GM12801 (cell line): ENCODE data around the gene LRFN2.

Experiments
- TF ChIP-seq, protein P1 (sequence below): IDR thresholded peaks from one replicate; pipeline ENCODE4 v1.5.1; 2011; ENCODE audit warnings: control low read depth; ENCODE audit not compliant: insufficient read length; ENCODE audit errors: extremely low read depth

LRFN2 gene

DNA sequence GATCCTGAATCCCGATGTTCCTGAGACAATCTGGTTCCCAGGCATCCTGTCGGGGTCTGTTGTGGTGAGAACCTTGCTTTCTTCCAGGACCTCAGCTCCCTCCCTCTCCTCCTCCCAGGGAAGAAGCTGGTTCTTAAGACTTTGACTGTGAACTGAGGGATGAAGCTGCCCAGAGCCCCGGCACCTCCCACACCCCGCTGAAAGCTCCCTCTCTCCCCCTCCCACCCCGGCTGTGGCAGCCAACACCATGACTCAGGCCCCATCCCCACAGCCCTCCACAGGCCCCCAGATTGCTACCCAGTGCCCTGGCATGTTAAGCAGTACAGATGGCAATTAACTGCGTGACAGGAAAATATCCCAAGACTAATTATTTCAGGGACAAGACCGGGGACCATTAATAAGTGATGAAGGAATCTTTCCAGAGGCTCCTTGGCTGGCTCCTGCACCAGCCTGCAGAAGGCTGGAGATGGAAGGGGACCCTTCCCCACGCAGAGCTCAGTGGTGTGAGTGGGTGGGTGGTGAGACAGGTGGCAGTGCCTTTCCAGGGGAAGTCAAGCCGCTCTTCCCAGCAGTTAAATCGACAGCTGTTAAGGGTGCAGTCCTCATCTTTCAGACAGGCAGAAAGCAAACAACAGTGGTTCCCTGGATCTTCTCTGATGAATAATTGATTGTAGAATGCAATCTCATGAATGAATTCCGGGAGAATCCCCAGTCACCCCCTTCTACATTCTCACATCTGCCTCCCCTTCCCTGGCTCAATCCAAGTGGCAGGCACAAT, 237.9 kb downstream of the LRFN2 start:
- TF ChIP-seq, protein P1, sequence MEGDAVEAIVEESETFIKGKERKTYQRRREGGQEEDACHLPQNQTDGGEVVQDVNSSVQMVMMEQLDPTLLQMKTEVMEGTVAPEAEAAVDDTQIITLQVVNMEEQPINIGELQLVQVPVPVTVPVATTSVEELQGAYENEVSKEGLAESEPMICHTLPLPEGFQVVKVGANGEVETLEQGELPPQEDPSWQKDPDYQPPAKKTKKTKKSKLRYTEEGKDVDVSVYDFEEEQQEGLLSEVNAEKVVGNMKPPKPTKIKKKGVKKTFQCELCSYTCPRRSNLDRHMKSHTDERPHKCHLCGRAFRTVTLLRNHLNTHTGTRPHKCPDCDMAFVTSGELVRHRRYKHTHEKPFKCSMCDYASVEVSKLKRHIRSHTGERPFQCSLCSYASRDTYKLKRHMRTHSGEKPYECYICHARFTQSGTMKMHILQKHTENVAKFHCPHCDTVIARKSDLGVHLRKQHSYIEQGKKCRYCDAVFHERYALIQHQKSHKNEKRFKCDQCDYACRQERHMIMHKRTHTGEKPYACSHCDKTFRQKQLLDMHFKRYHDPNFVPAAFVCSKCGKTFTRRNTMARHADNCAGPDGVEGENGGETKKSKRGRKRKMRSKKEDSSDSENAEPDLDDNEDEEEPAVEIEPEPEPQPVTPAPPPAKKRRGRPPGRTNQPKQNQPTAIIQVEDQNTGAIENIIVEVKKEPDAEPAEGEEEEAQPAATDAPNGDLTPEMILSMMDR = no peak

DNA sequence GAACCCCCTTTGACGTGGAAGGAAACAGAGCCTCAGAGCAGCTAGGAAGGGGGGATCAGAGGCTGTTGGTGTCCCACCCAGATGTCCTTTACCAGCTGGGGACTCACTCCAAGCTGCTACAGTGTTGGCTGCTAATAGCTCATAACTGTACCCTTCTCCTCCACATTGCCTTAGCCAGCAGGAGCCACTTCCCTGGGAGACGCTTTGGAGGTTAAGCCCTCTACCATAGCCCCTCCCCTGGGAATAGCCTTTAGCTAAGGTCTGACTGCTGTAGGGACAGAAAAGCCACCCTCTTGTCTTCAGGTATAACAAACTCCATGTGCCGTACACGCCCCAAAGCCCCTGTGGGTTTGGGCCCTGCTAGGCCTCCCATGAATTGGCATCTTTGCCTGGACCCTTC, 238.6 kb downstream of the LRFN2 start:
- TF ChIP-seq, protein P1 = no peak

DNA sequence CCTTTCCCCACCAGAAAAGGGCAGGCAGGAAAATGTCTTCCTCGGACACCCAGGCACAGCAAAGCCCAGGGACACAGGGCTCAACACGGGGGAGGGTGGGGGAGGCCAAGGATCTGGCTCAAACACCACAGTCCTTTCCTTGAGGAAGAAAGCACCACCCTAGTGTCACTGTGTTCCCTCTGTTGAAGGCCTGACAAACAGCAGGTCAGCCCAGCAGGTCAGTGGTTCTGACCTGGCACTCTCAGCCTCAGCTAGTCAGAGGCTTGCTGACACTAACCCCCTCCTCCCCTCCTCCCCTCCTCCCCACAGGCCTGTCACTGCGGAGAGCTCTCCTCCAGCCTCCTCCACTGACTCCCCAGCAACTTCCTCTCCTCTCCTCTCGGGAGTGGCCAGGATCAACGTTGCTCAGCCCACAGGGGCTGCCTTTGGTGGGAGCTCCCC, 239.6 kb downstream of the LRFN2 start:
- TF ChIP-seq, protein P1 = no peak

DNA sequence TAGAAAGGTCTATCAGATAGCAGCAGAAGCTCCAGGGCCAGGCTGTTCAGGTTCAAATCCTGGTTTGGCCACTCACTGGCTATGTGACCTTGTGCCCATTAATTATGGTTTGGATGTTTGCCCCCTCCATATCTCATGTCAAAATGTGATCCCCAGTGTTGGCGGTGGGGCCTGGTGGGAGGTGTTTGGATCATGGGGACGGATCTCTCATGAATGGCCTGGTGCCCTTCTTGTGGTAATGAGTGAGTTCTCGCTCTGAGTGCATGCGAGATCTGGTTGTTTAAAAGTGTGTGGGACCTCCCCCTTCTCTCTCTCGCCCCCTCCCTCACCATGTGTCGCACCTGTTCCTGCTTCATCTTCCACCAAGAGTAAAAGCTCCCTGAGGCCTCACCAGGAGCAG, 240.9 kb downstream of the LRFN2 start:
- TF ChIP-seq, protein P1 = no peak

DNA sequence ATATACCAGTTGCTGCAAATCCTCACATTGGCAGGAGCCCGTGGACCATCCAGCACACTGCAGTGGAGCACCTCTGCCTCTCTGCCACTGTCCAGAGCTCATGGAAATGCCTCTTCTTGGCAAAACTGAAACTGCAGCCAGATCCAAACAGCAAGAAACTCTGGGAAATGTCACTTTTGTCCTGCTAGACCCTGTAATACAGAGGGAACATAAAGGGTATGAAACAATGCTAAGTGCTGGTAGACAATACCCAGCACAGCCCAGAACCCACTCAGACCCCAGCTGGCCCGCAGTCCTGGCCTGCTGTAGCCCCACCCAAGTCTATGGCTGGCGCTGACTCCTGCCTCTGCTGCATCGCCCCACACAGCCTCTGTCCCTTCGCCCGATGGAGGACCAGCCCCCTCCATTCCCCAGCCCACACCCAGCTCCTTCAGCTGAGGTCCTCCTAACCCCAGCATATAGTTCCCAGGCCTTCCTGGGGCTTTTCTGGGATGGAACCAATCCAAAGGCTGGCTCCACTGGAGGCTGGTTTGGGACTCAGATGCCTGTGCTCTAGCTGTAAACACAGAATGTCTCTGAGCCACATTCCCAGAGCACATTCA, 242.5 kb downstream of the LRFN2 start:
- TF ChIP-seq, protein P1 = no peak

DNA sequence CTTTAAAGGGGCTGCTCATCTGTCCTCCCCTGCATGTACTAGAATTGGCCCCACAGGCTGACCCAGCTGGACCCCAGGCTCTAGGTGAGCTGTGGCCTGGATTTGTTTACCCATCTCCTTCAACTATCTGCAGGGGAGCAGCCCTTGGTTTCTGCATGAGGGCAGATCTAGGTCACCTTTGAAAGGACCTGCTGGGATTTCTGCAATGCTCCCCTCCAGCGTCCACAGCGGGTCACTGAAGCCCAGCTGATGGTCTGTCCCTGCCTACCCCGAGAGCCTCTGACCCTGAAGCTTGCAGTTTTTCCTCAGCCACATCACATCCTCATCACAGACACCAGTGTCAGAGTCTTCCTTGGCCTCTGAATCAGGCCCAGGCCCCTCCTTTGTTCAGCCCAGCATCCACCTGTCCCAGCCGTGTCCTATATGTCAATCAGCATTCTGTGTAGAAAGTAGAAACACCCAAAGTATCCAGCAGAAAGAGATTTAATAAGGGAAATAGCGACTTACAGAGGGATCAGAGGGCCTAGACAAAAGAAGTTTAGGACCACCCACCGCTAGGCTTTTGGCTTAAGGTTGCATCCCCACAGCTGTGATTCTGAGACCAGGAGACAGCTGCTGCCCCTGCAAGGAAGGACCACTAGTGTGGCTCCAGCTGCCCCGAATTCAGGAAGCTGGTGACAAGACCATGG, 243.1 kb downstream of the LRFN2 start:
- TF ChIP-seq, protein P1 = no peak

DNA sequence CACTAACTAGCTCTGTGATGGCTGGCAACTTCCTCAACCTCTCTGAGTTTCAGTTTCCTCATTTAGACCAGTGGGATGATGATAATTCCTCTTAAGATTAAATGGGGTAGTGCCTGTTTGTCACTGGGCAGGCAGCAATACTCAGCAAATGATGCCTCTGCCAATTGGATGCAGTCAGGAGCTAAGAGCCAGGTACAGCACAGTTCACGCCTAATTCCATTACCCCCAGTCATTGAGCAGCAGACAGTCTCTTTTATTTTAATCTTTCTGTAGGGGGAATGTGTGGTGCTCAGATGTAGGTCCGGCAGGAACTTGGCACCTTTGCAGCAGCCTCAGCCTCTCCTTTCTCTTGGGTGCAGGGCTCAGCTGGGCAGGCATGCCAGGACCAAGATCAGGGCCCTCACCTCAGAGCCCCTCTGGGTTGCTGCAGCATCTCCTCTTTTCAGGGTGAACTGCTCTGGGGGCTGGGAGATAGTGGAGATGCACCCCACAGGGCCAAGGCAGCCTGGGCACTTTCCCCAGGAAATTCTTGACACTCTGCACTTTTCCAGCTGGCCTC, 243.8 kb downstream of the LRFN2 start:
- TF ChIP-seq, protein P1 = no peak
